ENCODE measurements around the gene CTNNA3.

DNA sequence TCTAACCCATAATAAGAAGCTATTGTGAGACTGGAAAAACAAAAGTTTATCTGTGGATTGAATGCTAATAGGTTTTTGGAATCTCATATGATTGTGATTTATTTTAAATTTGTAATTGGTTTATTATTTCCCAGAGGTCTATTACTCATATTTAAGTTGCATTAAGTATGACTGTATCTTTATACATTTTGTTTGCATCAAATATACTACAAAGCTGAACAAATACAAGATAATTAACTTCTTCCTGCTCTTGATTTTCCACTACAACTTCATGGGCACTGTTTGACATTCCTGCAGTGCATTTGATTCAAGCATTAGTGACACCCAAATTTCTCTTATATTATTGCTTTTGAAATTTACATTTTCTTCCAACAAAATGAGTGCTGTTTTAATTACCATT lies 1073.9 kb downstream of the CTNNA3 start:
- TF ChIP-seq EP300 (conservative IDR thresholded peaks at IDR 0.05; ENCODE audit: poor library complexity, severe bottlenecking): no peak
- TF ChIP-seq CTCF (IDR thresholded peaks at IDR 0.05; ENCODE audit: poor library complexity, severe bottlenecking): no peak
- TF ChIP-seq SMC3 (conservative IDR thresholded peaks at IDR 0.05; ENCODE audit: poor library complexity): no peak
- TF ChIP-seq EZH2 (IDR thresholded peaks at IDR 0.05; ENCODE audit: borderline replicate concordance, insufficient read depth, low read length, poor library complexity, severe bottlenecking): no peak
- no peak for TF ChIP-seq POLR2AphosphoS5 (IDR thresholded peaks at IDR 0.05)
- TF ChIP-seq RAD21 (conservative IDR thresholded peaks at IDR 0.05): no peak
- TF ChIP-seq REST (IDR thresholded peaks at IDR 0.05; ENCODE audit: borderline replicate concordance): no peak
- no peak for TF ChIP-seq TAF1 (IDR thresholded peaks at IDR 0.05; ENCODE audit: low read depth)
- TF ChIP-seq MXI1 (conservative IDR thresholded peaks at IDR 0.05; ENCODE audit: poor library complexity, severe bottlenecking): no peak
